ENCODE data around the gene TRIM29. TPM values are rescaled to one million over a fixed set of nuclear protein-coding genes. Genes with fewer than 3 reads are reported as not detected.

The TRIM29 gene
- total and polyA plus RNA-seq, 10 of the 15 experiments (the other 5 are each of a cell fraction or from before 2014, with no cell fraction given), result 0.08 to 0.67 (median 0.26) TPM; not detected in 5

DNA sequence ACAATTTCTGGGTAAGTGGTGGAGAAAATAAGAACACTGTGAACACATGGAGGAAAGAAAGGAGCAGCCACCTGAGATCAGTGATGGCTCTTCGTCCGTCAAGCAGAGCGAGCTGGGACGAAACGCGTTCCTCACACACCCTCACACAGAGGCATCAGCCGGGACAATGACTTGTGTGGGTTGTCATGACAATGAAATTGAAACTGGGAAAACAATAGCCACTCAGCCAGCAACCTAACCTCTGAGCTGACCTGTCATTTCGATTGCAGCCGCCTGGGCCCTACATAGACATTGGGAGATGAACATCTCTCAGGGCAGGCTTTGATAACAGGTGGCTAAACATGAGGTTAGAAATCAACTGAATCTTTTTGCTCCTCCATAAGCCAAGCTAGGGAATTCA lies 51.3 kb downstream of the TRIM29 start:
- in situ Hi-C loops (cut with MboI) (no loop called here), intact Hi-C loops (cut with micrococcal nuclease; ENCODE audit: unreplicated experiment) (no loop called here)
- TF ChIP-seq NFXL1 (IDR thresholded peaks at IDR 0.05; ENCODE audit: borderline replicate concordance) (no peak), SMARCA5 (IDR thresholded peaks at IDR 0.05) (no peak), EZH2 (IDR thresholded peaks at IDR 0.05; ENCODE audit: borderline replicate concordance, control insufficient read depth, low read depth, low read length) (no peak), MEF2A (IDR thresholded peaks at IDR 0.05; ENCODE audit: insufficient read depth, low read depth, low read length) (no peak), ZNF24 (IDR thresholded peaks at IDR 0.05) (no peak), NR2F1 (conservative IDR thresholded peaks at IDR 0.05) (no peak), MTA2 (IDR thresholded peaks at IDR 0.05; ENCODE audit: low read depth) (no peak)
- Histone ChIP-seq H3K9ac (ENCODE audit: control insufficient read depth, insufficient read depth, low read length) (no peak overlapping the region), H2AFZ (ENCODE audit: control insufficient read depth, low read depth, low read length) (no peak overlapping the region), H3K27me3 (replicated peaks in 1 of 2; ENCODE audit: control insufficient read depth in 2 of 2, insufficient read depth in 2 of 2, low read length in 1 of 2) (peaks cover 0 to 1% of the 10 kb centered on the region in 2 experiments; a peak in 2 of 4 replicates), H3K79me2 (ENCODE audit: control insufficient read depth, insufficient read depth, low read length) (no peaks in the 10 kb centered on the region), H3K27ac (ENCODE audit: control insufficient read depth, insufficient read depth) (no peak overlapping the region), H3K4me2 (ENCODE audit: control insufficient read depth, insufficient read depth) (no peak overlapping the region), H3K36me3 (ENCODE audit: control insufficient read depth in 2 of 2, insufficient read depth in 2 of 2, low read length in 1 of 2) (no peaks in the 10 kb centered on the region), H4K20me1 (ENCODE audit: control insufficient read depth, insufficient read depth) (no peaks in the 10 kb centered on the region), H3K4me3 (no peak overlapping the region), H3K4me1 (ENCODE audit: control insufficient read depth, insufficient read depth, low read length) (no peaks in the 10 kb centered on the region), H3K9me3 (replicated peaks; ENCODE audit: control insufficient read depth, insufficient read depth, low read length) (peaks cover 8% of the 10 kb centered on the region)
- FAIRE-seq, result no peak
- ChIA-PET RAD21 (ENCODE audit: unreplicated experiment) (no interaction called here), CTCF (no interaction called here), POLR2A (no interaction called here), SMC1A (ENCODE audit: uncharacterized antibody, unreplicated experiment) (no interaction called here)
- no peak for DNase-seq (ENCODE audit: low read depth, low spot score)
- no peak for ATAC-seq
- BruUV-seq (replicated peaks), result no TSS peak
- 76% methylated on average over 9 of the region's 9 CpGs for WGBS (ENCODE audit: insufficient coverage, insufficient replicate concordance, low lambda C conversion rate, missing lambda C conversion rate)

DNA sequence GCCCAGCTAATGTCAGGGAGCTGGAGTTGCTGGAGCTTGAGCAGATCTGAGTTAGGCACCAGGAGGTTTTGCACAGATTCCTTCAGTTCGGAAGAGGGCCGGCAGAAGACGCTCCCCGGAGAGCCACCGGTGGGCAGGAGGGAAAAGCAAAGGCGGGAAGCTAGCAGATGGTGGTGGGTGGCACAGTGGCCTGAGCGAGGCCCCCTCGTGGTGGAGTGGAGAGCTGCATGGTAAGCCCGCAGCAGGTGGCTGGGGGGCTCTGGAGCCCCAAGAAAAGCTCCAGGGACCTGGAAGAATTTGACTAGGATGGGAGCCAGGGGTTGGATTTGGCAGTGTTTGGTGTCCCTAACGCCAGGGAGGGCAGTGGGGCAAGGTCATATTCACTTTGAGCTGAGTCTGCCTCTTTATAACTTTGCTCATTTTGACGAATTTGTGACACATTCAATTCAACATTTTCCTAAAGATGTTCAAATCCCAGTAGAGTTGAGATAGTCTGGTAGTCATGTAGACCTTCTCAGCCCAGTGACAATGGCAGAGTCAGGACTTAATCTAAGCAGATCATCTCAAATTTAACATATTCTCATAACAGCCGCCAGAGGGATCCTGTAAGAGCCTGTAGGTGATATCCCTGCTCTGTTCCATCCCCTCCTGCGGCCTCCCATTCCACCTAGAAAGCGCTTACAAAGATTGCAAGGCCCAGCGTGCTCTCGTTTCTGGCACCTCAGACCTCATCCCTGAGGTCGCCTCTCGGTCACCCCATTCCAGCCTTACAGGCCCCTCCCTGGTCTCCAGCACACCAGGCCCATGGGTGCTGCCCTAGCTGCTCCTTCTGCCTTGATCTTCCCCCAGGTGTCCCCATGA lies 57.9 kb downstream of the TRIM29 start:
- no TSS peak for BruUV-seq (replicated peaks)
- H3K4me3 ChIP-seq, result no peak overlapping the region
- no peaks in the 10 kb centered on the region for H3K4me1 ChIP-seq (ENCODE audit: control insufficient read depth, insufficient read depth, low read length)
- no peak overlapping the region for H3K9ac ChIP-seq (ENCODE audit: control insufficient read depth, insufficient read depth, low read length)
- no peak overlapping the region for H2AFZ ChIP-seq (ENCODE audit: control insufficient read depth, low read depth, low read length)
- ChIA-PET POLR2A (no interaction called here), SMC1A (ENCODE audit: uncharacterized antibody, unreplicated experiment) (no interaction called here), CTCF (interaction anchor here (0.8 to 2.2 kb wide), 9 partner anchors 8 to 438 kb away, joined by 3 to 11 read pairs (median 4); no protein-coding TSS in a partner anchor), RAD21 (ENCODE audit: unreplicated experiment) (interaction anchor here (0.8 to 0.9 kb wide), 2 partner anchors 29 to 351 kb away, joined by 3 read pairs; partner anchors contain the start of gene NECTIN1)
- DNase-seq (ENCODE audit: low read depth, low spot score), result no peak
- no peak overlapping the region for H3K4me2 ChIP-seq (ENCODE audit: control insufficient read depth, insufficient read depth)
- no peak for FAIRE-seq
- no peaks in the 10 kb centered on the region for H4K20me1 ChIP-seq (ENCODE audit: control insufficient read depth, insufficient read depth)
- H3K27ac ChIP-seq (ENCODE audit: control insufficient read depth, insufficient read depth), result no peak overlapping the region
- in situ Hi-C loops (cut with MboI), result no loop called here
- H3K9me3 ChIP-seq (replicated peaks; ENCODE audit: control insufficient read depth, insufficient read depth, low read length), result peaks cover 6% of the 10 kb centered on the region; the same call in 2 of the 3 replicates
- 36% methylated on average over 17 of the region's 18 CpGs for WGBS (ENCODE audit: insufficient coverage, insufficient replicate concordance, low lambda C conversion rate, missing lambda C conversion rate)
- H3K27me3 ChIP-seq (replicated peaks in 1 of 2; ENCODE audit: control insufficient read depth in 2 of 2, insufficient read depth in 2 of 2, low read length in 1 of 2), result no peaks in the 10 kb centered on the region
- ATAC-seq, result no peak
- intact Hi-C loops (cut with micrococcal nuclease; ENCODE audit: unreplicated experiment), result no loop called here
- H3K36me3 ChIP-seq (ENCODE audit: control insufficient read depth in 2 of 2, insufficient read depth in 2 of 2, low read length in 1 of 2), result no peaks in the 10 kb centered on the region
- TF ChIP-seq, protein P1, sequence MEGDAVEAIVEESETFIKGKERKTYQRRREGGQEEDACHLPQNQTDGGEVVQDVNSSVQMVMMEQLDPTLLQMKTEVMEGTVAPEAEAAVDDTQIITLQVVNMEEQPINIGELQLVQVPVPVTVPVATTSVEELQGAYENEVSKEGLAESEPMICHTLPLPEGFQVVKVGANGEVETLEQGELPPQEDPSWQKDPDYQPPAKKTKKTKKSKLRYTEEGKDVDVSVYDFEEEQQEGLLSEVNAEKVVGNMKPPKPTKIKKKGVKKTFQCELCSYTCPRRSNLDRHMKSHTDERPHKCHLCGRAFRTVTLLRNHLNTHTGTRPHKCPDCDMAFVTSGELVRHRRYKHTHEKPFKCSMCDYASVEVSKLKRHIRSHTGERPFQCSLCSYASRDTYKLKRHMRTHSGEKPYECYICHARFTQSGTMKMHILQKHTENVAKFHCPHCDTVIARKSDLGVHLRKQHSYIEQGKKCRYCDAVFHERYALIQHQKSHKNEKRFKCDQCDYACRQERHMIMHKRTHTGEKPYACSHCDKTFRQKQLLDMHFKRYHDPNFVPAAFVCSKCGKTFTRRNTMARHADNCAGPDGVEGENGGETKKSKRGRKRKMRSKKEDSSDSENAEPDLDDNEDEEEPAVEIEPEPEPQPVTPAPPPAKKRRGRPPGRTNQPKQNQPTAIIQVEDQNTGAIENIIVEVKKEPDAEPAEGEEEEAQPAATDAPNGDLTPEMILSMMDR (IDR thresholded peaks at IDR 0.05 in 2 of 3, conservative IDR thresholded peaks at IDR 0.05 in 1 of 3; ENCODE audit: control insufficient read depth in 2 of 3, extremely low read depth in 1 of 3, insufficient read depth in 1 of 3, low read depth in 3 of 3, low read length in 3 of 3), result peak; percentile 8 to 41 (median 13); a peak in 2 of 6 replicates
- no peak for TF ChIP-seq NBN (IDR thresholded peaks at IDR 0.05)
- H3K79me2 ChIP-seq (ENCODE audit: control insufficient read depth, insufficient read depth, low read length), result no peaks in the 10 kb centered on the region
